SK-N-SH (cell line): ENCODE measurements around the gene PHETA2. TPM values are rescaled to one million over a fixed set of nuclear protein-coding genes. Genes with fewer than 3 reads are reported as not detected.

Experiments used
- CTCF ChIA-PET: fragments of 300-600, 350-600 bp; formaldehyde crosslinking; extraction: SDS; loops from one replicate; lab custom pipeline; 2021; lab: Yijun Ruan, JAX
- POLR2A ChIA-PET: fragments of 350-600 bp; sonication (Branson Sonifier 250); formaldehyde crosslinking; extraction: SDS; loops from one replicate; lab custom pipeline; 2020; ENCODE audit warnings: antibody characterized with exemption, inconsistent platforms; lab: Yijun Ruan, JAX
- DNase-seq: peaks from one replicate; pipeline ENCODE4 v3.0.0; 2012
- H2AFZ ChIP-seq: fragments of 200-600 bp; sonication (generic); 2 replicates; pipeline ENCODE4 v1.8.1; 2016; ENCODE audit warnings: antibody characterized with exemption, mild to moderate bottlenecking, low read depth
- H3F3A ChIP-seq: fragments of 200-600 bp; sonication (generic); replicated peaks from 2 replicates; pipeline ENCODE3; 2016; ENCODE audit warnings: antibody characterized with exemption, mild to moderate bottlenecking; ENCODE audit not compliant: insufficient read depth
- H3K27ac ChIP-seq, 2 experiments: fragments of 200-500 bp in 1 of 2; fragments of 200-600 bp in 1 of 2; sonication (Bioruptor generic) in 1 of 2; sonication (generic), shearing (Covaris generic) in 1 of 2; 2 replicates each; pipeline versions ENCODE4 v1.5.1 to v1.6.1; 2014 to 2016; ENCODE audit warnings: low read depth in 2 of 2, inconsistent platforms in 1 of 2, low read length in 1 of 2, mild to moderate bottlenecking in 1 of 2, mixed read lengths in 1 of 2
- H3K27me3 ChIP-seq: fragments of 200-600 bp; sonication (generic), shearing (Covaris generic); 2 replicates; pipeline ENCODE4 v1.6.1; 2016; ENCODE audit warnings: mixed run types; ENCODE audit not compliant: insufficient read depth
- H3K36me3 ChIP-seq, 2 experiments: fragments of 200-500 bp in 1 of 2; fragments of 200-600 bp in 1 of 2; sonication (Bioruptor generic) in 1 of 2; sonication (generic) in 1 of 2; replicated peaks in 1 of 2; 2 replicates each; pipeline versions ENCODE3 to v1.5.1; 2014 to 2016; ENCODE audit warnings: low read length in 1 of 2, mild to moderate bottlenecking in 1 of 2; ENCODE audit not compliant: insufficient read depth in 2 of 2, control insufficient read depth in 1 of 2
- H3K4me1 ChIP-seq, 2 experiments: fragments of 200-500 bp in 1 of 2; fragments of 200-600 bp in 1 of 2; sonication (Bioruptor generic) in 1 of 2; sonication (generic), shearing (Covaris generic) in 1 of 2; 2 replicates each; pipeline versions ENCODE4 v1.5.1 to v1.6.1; 2014 to 2016; ENCODE audit warnings: low read depth in 1 of 2, low read length in 1 of 2, mixed run types in 1 of 2; ENCODE audit not compliant: insufficient read depth in 2 of 2, control insufficient read depth in 1 of 2
- H3K4me2 ChIP-seq: fragments of 200-600 bp; sonication (generic), shearing (Covaris generic); 2 replicates; pipeline ENCODE4 v1.6.1; 2017; ENCODE audit warnings: mixed run types
- H3K4me3 ChIP-seq, 2 experiments: fragments of 200-500 bp in 1 of 2; fragments of 200-600 bp in 1 of 2; sonication (Bioruptor generic) in 1 of 2; sonication (generic), shearing (Covaris generic) in 1 of 2; 2 replicates each; pipeline versions ENCODE4 v1.5.1 to v1.8.1; 2014 to 2016; ENCODE audit warnings: low read depth in 2 of 2, inconsistent platforms in 1 of 2, low read length in 1 of 2, mild to moderate bottlenecking in 1 of 2, mixed read lengths in 1 of 2, moderate library complexity in 1 of 2
- H3K79me2 ChIP-seq: fragments of 200-600 bp; sonication (generic); 2 replicates; pipeline ENCODE4 v1.8.1; 2017; ENCODE audit warnings: mild to moderate bottlenecking; ENCODE audit not compliant: insufficient read depth
- H3K9ac ChIP-seq: fragments of 200-600 bp; sonication (generic); 2 replicates; pipeline ENCODE4 v1.6.1; 2017; ENCODE audit warnings: mixed run types
- H3K9me2 ChIP-seq: fragments of 200-600 bp; sonication (generic); 2 replicates; pipeline ENCODE4 v1.6.1; 2017; ENCODE audit warnings: mixed run types
- H3K9me3 ChIP-seq: fragments of 200-600 bp; sonication (generic); 2 replicates; pipeline ENCODE4 v1.6.1; 2017; ENCODE audit warnings: mixed run types, mild to moderate bottlenecking, moderate library complexity
- H4K20me1 ChIP-seq: fragments of 200-600 bp; sonication (generic); 2 replicates; pipeline ENCODE4 v1.6.1; 2017; ENCODE audit warnings: mild to moderate bottlenecking, mixed run types; ENCODE audit not compliant: insufficient read depth
- ELF1 ChIP-seq: IDR thresholded peaks from 2 replicates; pipeline ENCODE4 v1.4.0; 2012
- EP300 ChIP-seq, 2 experiments: IDR thresholded peaks; 2 replicates each; pipeline versions ENCODE4 v1.4.0 to v1.6.1; 2012; ENCODE audit warnings: borderline replicate concordance in 1 of 2, low read depth in 1 of 2, low read length in 1 of 2
- EZH2phosphoT487 ChIP-seq: fragments of 200-600 bp; sonication (generic); IDR thresholded peaks from 2 replicates; pipeline ENCODE4 v1.6.1; 2017; ENCODE audit warnings: low read depth, mixed run types, mild to moderate bottlenecking, antibody characterized with exemption, moderate library complexity, borderline replicate concordance
- FOXJ3 ChIP-seq: sonication (generic); formaldehyde crosslinking; IDR thresholded peaks from 2 replicates; pipeline ENCODE4 v1.5.1; 2020; ENCODE audit warnings: mild to moderate bottlenecking, missing genetic modification reagents
- GABPA ChIP-seq: IDR thresholded peaks from 2 replicates; pipeline ENCODE4 v1.4.0; 2012; ENCODE audit warnings: low read depth, mild to moderate bottlenecking
- GATA2 ChIP-seq: sonication (generic); formaldehyde crosslinking; IDR thresholded peaks from 2 replicates; pipeline ENCODE4 v1.5.0; 2020; ENCODE audit warnings: mild to moderate bottlenecking, missing genetic modification reagents
- MXI1 ChIP-seq: IDR thresholded peaks from 2 replicates; pipeline ENCODE4 v1.6.1; 2012; ENCODE audit warnings: mild to moderate bottlenecking, low read depth, low read length, improper control_type of control experiment
- NRF1 ChIP-seq: IDR thresholded peaks from 2 replicates; pipeline ENCODE4 v1.6.1; 2012; ENCODE audit warnings: low read depth, mild to moderate bottlenecking, low read length
- POLR2AphosphoS5 ChIP-seq: IDR thresholded peaks from 2 replicates; pipeline ENCODE4 v1.6.1; 2012; ENCODE audit warnings: low read depth, low read length
- RAD21 ChIP-seq: IDR thresholded peaks from 2 replicates; pipeline ENCODE4 v1.6.1; 2012; ENCODE audit warnings: mild to moderate bottlenecking, low read length
- RCOR1 ChIP-seq: fragments of 150-350 bp; IDR thresholded peaks from 2 replicates; pipeline ENCODE4 v1.6.1; 2017; ENCODE audit warnings: antibody characterized with exemption, low read length
- RFX5 ChIP-seq: IDR thresholded peaks from 2 replicates; pipeline ENCODE4 v1.6.1; 2012; ENCODE audit warnings: mild to moderate bottlenecking, improper control_type of control experiment, low read length
- RXRA ChIP-seq: IDR thresholded peaks from 2 replicates; pipeline ENCODE4 v1.4.0; 2012; ENCODE audit warnings: low read depth, mild to moderate bottlenecking, borderline replicate concordance
- SMC3 ChIP-seq: IDR thresholded peaks from 2 replicates; pipeline ENCODE4 v1.6.1; 2012; ENCODE audit warnings: low read depth, low read length, improper control_type of control experiment
- WGBS: methylation state at CpG from one replicate; pipeline ENCODE4 v1.1.6; 2017; ENCODE audit warnings: low lambda C conversion rate; 5-methylcytosine and 5-hydroxymethylcytosine counted together
- polyA plus RNA-seq, 3 experiments: library from polyadenylated mRNA; depleted of rRNA; stranded (reverse); fragments of >200 nt; gene quantifications; 2 replicates each; pipeline ENCODE4 v1.2.3, GENCODE V29; 2012
- TF ChIP-seq, protein P1 (sequence below): IDR thresholded peaks from 2 replicates; pipeline ENCODE4 v1.4.0; 2012; ENCODE audit warnings: low read depth
- TF ChIP-seq, protein P2 (sequence below): fragments of 150-350 bp; IDR thresholded peaks from 2 replicates; pipeline ENCODE4 v1.6.1; 2016; ENCODE audit warnings: mild to moderate bottlenecking, low read depth, low read length
- TF ChIP-seq, protein P3 (sequence below): fragments of 150-350 bp; IDR thresholded peaks from 2 replicates; pipeline ENCODE4 v1.6.1; 2017; ENCODE audit warnings: antibody characterized with exemption, low read length, low read depth, borderline replicate concordance
- TF ChIP-seq, protein P4 (sequence below): IDR thresholded peaks from 2 replicates; pipeline ENCODE4 v1.4.0; 2012; ENCODE audit warnings: low read depth, borderline replicate concordance
- TF ChIP-seq, protein P5 (sequence below): IDR thresholded peaks from 2 replicates; pipeline ENCODE4; 2012

Gene PHETA2
- polyA plus RNA-seq, 1 of the 3 experiments (the other 2 are of a cell fraction): 0.05 TPM

DNA sequence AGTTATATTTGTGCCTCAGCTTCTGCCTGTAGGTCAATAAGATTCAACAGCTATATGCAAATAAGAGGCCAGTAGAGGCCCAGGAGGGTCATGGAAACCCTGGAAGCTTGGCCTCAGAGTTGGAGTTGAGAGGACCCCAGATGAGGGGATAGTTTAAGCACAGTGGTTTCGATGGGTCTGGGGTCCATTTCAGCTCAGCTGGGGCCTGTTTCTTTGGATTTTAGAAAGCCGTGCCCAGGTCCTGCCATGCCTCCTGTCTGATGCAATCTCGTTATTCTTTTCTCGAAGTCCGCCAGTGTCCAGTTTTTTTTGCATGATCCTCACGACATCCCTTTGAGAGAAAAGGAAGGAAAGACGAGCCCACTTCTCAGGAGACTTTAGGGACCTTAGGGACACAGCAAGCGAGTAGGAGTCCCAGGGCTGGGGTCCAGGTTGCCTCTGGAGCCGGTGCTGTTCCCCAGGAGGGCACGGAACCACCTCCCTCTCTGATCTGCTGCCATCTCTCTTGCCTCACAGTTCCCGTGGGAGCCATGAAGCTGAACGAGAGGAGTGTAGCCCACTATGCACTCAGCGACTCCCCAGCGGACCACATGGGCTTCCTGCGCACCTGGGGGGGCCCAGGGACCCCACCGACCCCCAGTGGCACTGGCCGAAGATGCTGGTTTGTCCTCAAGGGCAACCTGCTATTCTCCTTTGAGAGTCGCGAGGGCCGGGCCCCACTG is 2.9 kb downstream of the PHETA2 start:
- H3K9me3 ChIP-seq: no peaks in the 10 kb centered on the region
- peaks cover 15% of the 10 kb centered on the region for H3K79me2 ChIP-seq
- CTCF ChIA-PET: no interaction called here
- H3K36me3 ChIP-seq: no peaks in the 10 kb centered on the region
- no peaks in the 10 kb centered on the region for H3K9me2 ChIP-seq
- no peak overlapping the region for H2AFZ ChIP-seq
- H3K27me3 ChIP-seq: no peaks in the 10 kb centered on the region
- POLR2A ChIA-PET: interaction anchor here (0.7 kb wide), 1 partner anchor 42 kb away, joined by 3 read pairs; no protein-coding TSS in a partner anchor
- no peaks in the 10 kb centered on the region for H4K20me1 ChIP-seq
- peaks cover 0 to 8% of the 10 kb centered on the region in 2 experiments; a peak in 2 of 4 replicates for H3K4me1 ChIP-seq
- DNase-seq: no peak
- H3K4me3 ChIP-seq: no peak overlapping the region
- H3K4me2 ChIP-seq: no peak overlapping the region
- no peaks in the 10 kb centered on the region for H3F3A ChIP-seq
- no peak overlapping the region for H3K9ac ChIP-seq
- WGBS: 88% methylated on average over 10 of the region's 20 CpGs
- TF ChIP-seq, protein P1, sequence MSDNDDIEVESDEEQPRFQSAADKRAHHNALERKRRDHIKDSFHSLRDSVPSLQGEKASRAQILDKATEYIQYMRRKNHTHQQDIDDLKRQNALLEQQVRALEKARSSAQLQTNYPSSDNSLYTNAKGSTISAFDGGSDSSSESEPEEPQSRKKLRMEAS: no peak
- TF ChIP-seq GABPA (no peak), SMC3 (no peak), ELF1 (no peak), POLR2AphosphoS5 (no peak), MXI1 (no peak), EZH2phosphoT487 (no peak), RAD21 (no peak), RCOR1 (no peak), RXRA (no peak), NRF1 (no peak)
- TF ChIP-seq, protein P2, sequence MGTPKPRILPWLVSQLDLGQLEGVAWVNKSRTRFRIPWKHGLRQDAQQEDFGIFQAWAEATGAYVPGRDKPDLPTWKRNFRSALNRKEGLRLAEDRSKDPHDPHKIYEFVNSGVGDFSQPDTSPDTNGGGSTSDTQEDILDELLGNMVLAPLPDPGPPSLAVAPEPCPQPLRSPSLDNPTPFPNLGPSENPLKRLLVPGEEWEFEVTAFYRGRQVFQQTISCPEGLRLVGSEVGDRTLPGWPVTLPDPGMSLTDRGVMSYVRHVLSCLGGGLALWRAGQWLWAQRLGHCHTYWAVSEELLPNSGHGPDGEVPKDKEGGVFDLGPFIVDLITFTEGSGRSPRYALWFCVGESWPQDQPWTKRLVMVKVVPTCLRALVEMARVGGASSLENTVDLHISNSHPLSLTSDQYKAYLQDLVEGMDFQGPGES: no peak
- TF ChIP-seq, protein P3, sequence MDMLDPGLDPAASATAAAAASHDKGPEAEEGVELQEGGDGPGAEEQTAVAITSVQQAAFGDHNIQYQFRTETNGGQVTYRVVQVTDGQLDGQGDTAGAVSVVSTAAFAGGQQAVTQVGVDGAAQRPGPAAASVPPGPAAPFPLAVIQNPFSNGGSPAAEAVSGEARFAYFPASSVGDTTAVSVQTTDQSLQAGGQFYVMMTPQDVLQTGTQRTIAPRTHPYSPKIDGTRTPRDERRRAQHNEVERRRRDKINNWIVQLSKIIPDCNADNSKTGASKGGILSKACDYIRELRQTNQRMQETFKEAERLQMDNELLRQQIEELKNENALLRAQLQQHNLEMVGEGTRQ: no peak
- H3K27ac ChIP-seq: no peak overlapping the region

DNA sequence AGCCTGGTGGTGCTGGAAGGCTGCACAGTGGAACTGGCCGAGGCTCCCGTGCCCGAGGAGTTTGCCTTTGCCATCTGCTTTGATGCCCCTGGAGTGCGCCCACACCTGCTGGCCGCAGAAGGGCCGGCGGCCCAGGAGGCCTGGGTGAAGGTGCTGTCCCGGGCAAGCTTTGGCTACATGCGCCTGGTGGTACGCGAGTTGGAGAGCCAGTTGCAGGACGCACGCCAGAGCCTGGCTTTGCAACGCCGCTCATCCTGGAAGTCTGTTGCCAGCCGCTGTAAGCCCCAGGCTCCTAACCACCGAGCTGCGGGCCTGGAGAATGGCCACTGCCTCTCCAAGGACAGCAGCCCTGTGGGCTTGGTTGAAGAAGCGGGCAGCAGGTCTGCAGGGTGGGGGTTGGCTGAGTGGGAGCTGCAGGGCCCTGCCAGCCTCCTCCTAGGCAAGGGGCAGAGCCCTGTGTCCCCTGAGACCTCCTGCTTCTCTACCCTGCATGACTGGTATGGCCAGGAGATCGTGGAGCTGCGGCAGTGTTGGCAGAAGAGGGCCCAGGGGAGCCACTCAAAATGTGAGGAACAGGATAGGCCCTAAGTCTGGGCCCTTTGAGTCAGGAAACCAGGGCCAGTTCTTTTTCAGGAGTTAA is 3.6 kb downstream of the PHETA2 start:
- Histone ChIP-seq H2AFZ (no peak overlapping the region), H3K4me3 (no peak overlapping the region), H3K79me2 (peaks cover 15% of the 10 kb centered on the region), H3K9ac (no peak overlapping the region), H4K20me1 (no peaks in the 10 kb centered on the region), H3F3A (no peaks in the 10 kb centered on the region), H3K27me3 (no peaks in the 10 kb centered on the region), H3K27ac (no peak overlapping the region; a peak in 1 of 4 replicates), H3K4me1 (peaks cover 0 to 8% of the 10 kb centered on the region in 2 experiments; a peak in 2 of 4 replicates), H3K4me2 (no peak overlapping the region)
- WGBS: 100% methylated on average over 2 of the region's 21 CpGs
- DNase-seq: no peak
- no peak for TF ChIP-seq FOXJ3 (CRISPR knock-in tag)
- TF ChIP-seq, protein P4, sequence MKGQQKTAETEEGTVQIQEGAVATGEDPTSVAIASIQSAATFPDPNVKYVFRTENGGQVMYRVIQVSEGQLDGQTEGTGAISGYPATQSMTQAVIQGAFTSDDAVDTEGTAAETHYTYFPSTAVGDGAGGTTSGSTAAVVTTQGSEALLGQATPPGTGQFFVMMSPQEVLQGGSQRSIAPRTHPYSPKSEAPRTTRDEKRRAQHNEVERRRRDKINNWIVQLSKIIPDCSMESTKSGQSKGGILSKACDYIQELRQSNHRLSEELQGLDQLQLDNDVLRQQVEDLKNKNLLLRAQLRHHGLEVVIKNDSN: no peak
- no peak for TF ChIP-seq EP300 (IDR thresholded peaks at IDR 0.05; ENCODE audit: borderline replicate concordance in 1 of 2, low read depth in 1 of 2, low read length in 1 of 2)
- TF ChIP-seq GATA2 (CRISPR knock-in tag): no peak
- TF ChIP-seq RCOR1: no peak
- no peak for TF ChIP-seq RFX5
- TF ChIP-seq, protein P5, sequence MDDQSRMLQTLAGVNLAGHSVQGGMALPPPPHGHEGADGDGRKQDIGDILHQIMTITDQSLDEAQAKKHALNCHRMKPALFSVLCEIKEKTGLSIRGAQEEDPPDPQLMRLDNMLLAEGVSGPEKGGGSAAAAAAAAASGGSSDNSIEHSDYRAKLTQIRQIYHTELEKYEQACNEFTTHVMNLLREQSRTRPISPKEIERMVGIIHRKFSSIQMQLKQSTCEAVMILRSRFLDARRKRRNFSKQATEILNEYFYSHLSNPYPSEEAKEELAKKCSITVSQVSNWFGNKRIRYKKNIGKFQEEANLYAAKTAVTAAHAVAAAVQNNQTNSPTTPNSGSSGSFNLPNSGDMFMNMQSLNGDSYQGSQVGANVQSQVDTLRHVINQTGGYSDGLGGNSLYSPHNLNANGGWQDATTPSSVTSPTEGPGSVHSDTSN: no peak
- TF ChIP-seq, all 33 proteins: peak for 0
- H3K9me2 ChIP-seq: no peaks in the 10 kb centered on the region
- ChIA-PET CTCF (interaction anchor here (1.2 kb wide), 1 partner anchor 14 kb away, joined by 4 read pairs; no protein-coding TSS in a partner anchor), POLR2A (no interaction called here)
- H3K9me3 ChIP-seq: no peaks in the 10 kb centered on the region
- H3K36me3 ChIP-seq: no peaks in the 10 kb centered on the region
